AG08395 (cell line): ENCODE data around the gene PPIL6.

Experiments
- DNase-seq: peaks from one replicate; pipeline ENCODE4 v3.0.0; 2012; ENCODE audit warnings: mixed read lengths, low spot score

The PPIL6 gene

GRCh38 chr6:109449064-109449794, 8.8 kb upstream of the PPIL6 start:
- DNase-seq, result no peak

GRCh38 chr6:109448615-109449014, 8.2 kb upstream of the PPIL6 start:
- no peak for DNase-seq

- no peak for DNase-seq
Observed at GRCh38 chr6:109447878-109448555, 7.6 kb upstream of the PPIL6 start.

- no peak for DNase-seq
Observed at GRCh38 chr6:109447087-109447486, 6.7 kb upstream of the PPIL6 start.

GRCh38 chr6:109446541-109446940, 6.1 kb upstream of the PPIL6 start:
- DNase-seq, result no peak

GRCh38 chr6:109446072-109446471, 5.6 kb upstream of the PPIL6 start:
- no peak for DNase-seq

- no peak for DNase-seq
Observed at GRCh38 chr6:109445382-109445781, 5.0 kb upstream of the PPIL6 start.

- DNase-seq, result no peak
Observed at GRCh38 chr6:109443425-109443950, 3.1 kb upstream of the PPIL6 start.

- no peak for DNase-seq
Observed at GRCh38 chr6:109442393-109442924, 2.0 kb upstream of the PPIL6 start.

- peak; percentile 31 for DNase-seq
Observed at GRCh38 chr6:109441069-109441816, 815 bp upstream of the PPIL6 start.

GRCh38 chr6:109436041-109436440, 4.4 kb downstream of the PPIL6 start:
- no peak for DNase-seq

GRCh38 chr6:109434456-109434855, 6.0 kb downstream of the PPIL6 start:
- DNase-seq, result no peak

- DNase-seq, result no peak
Observed at GRCh38 chr6:109429496-109429895, 10.9 kb downstream of the PPIL6 start.

GRCh38 chr6:109428889-109429477, 11.4 kb downstream of the PPIL6 start:
- DNase-seq, result peak; percentile 40

- DNase-seq, result no peak
Observed at GRCh38 chr6:109424946-109425345, 15.5 kb downstream of the PPIL6 start.

- no peak for DNase-seq
Observed at GRCh38 chr6:109421184-109421583, 19.2 kb downstream of the PPIL6 start.

- DNase-seq, result no peak
Observed at GRCh38 chr6:109420751-109421150, 19.7 kb downstream of the PPIL6 start.

GRCh38 chr6:109417646-109418045, 22.8 kb downstream of the PPIL6 start:
- DNase-seq, result no peak

GRCh38 chr6:109411034-109411433, 29.4 kb downstream of the PPIL6 start:
- no peak for DNase-seq

- peak; percentile 52 for DNase-seq
Observed at GRCh38 chr6:109406196-109406595, 34.2 kb downstream of the PPIL6 start.

- peak; percentile 58 for DNase-seq
Observed at GRCh38 chr6:109397020-109397419, 43.4 kb downstream of the PPIL6 start.
